Endothelial cell of umbilical vein (primary cell): ENCODE data around the gene KCMF1.

Experiments used
- EZH2 ChIP-seq: IDR thresholded peaks from 2 replicates; pipeline ENCODE4 v1.6.1; 2012; ENCODE audit warnings: borderline replicate concordance, low read depth, mild to moderate bottlenecking, moderate library complexity, low read length, inconsistent platforms; ENCODE audit not compliant: severe bottlenecking
- GATA2 ChIP-seq: IDR thresholded peaks from 2 replicates; pipeline ENCODE4 v1.7.0; 2011; ENCODE audit warnings: low read depth, mild to moderate bottlenecking, moderate library complexity, mixed read lengths, low read length; ENCODE audit not compliant: insufficient read length, insufficient read depth
- MYC ChIP-seq: IDR thresholded peaks from one replicate; pipeline ENCODE4 v1.6.1; 2011; ENCODE audit warnings: mild to moderate bottlenecking, low read depth, low read length
- POLR2A ChIP-seq: IDR thresholded peaks from 2 replicates; pipeline ENCODE4 v1.6.1; 2012; ENCODE audit warnings: low read depth, mild to moderate bottlenecking, control low read depth, low read length
- POLR2AphosphoS5 ChIP-seq: IDR thresholded peaks from 2 replicates; pipeline ENCODE4 v1.6.1; 2012; ENCODE audit warnings: low read depth, mild to moderate bottlenecking, control low read depth, low read length, moderate library complexity; ENCODE audit not compliant: insufficient read depth
- TF ChIP-seq, protein P1 (sequence below), 2 donors: IDR thresholded peaks; 1 replicate in 1 of 2; 2 replicates in 1 of 2; pipeline ENCODE4 v1.5.1; 2011; ENCODE audit warnings: low read length in 2 of 2, mild to moderate bottlenecking in 2 of 2, moderate library complexity in 2 of 2, control low read depth in 1 of 2, inconsistent platforms in 1 of 2, low read depth in 1 of 2; ENCODE audit not compliant: insufficient read depth in 1 of 2; ENCODE audit errors: extremely low read depth in 1 of 2
- TF ChIP-seq, protein P2 (sequence below): IDR thresholded peaks from 2 replicates; pipeline ENCODE4 v1.6.1; 2011; ENCODE audit not compliant: insufficient read depth, insufficient read length

DNA sequence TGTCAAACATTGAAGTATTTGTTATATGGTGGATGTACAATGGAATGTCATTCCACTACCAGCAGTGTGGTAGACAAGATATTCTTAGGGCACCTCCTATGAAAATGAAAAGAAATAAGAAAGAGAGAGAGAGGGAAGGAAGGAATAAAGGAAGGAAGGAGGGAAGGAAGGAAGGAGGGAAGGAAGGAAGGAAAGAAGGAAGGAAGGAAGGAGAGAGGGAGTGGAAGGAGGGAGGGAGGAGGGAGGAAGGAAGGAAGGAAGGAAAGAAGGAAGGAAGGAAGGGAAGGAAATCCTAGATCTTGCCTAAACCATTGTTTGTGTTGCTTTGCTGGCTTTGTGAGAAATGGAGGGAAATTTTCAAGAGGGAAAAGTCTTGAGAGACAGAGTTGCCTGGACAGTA is 112.1 kb downstream of the KCMF1 start:
- TF ChIP-seq, protein P1, sequence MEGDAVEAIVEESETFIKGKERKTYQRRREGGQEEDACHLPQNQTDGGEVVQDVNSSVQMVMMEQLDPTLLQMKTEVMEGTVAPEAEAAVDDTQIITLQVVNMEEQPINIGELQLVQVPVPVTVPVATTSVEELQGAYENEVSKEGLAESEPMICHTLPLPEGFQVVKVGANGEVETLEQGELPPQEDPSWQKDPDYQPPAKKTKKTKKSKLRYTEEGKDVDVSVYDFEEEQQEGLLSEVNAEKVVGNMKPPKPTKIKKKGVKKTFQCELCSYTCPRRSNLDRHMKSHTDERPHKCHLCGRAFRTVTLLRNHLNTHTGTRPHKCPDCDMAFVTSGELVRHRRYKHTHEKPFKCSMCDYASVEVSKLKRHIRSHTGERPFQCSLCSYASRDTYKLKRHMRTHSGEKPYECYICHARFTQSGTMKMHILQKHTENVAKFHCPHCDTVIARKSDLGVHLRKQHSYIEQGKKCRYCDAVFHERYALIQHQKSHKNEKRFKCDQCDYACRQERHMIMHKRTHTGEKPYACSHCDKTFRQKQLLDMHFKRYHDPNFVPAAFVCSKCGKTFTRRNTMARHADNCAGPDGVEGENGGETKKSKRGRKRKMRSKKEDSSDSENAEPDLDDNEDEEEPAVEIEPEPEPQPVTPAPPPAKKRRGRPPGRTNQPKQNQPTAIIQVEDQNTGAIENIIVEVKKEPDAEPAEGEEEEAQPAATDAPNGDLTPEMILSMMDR (IDR thresholded peaks at IDR 0.05; ENCODE audit: extremely low read depth in 1 of 2, insufficient read depth in 1 of 2, low read depth in 1 of 2, low read length in 2 of 2) = no peak
- TF ChIP-seq POLR2AphosphoS5 = no peak
- no peak for TF ChIP-seq POLR2A
- TF ChIP-seq MYC = no peak
- TF ChIP-seq, protein P2, sequence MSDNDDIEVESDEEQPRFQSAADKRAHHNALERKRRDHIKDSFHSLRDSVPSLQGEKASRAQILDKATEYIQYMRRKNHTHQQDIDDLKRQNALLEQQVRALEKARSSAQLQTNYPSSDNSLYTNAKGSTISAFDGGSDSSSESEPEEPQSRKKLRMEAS = no peak
- TF ChIP-seq EZH2 = no peak
- no peak for TF ChIP-seq GATA2
